Panc1 (cell line): ENCODE results near the gene GFY. TPM values are rescaled to one million over a fixed set of nuclear protein-coding genes. Genes with fewer than 3 reads are reported as not detected.

Source experiments
- ATAC-seq: fragments of 200-7000 bp; cut with Tn5 transposase; 2 replicates; pipeline ENCODE4 v1.9.1; 2020; ENCODE audit warnings: mild to moderate bottlenecking, moderate library complexity
- BruUV-seq: library from RNA; stranded (reverse); fragments of 400-500 nt; replicated peaks from 2 replicates; lab custom pipeline; 2021; lab: Mats Ljungman, UMichigan
- CTCF ChIA-PET: fragments of 300-600 bp; sonication (Branson Sonifier 250); formaldehyde crosslinking; loops from one replicate; lab custom pipeline; 2022; ENCODE audit warnings: antibody characterized with exemption; lab: Charles Lee
- POLR2A ChIA-PET: fragments of 300-600 bp; sonication (Branson Sonifier 250); formaldehyde crosslinking; loops from one replicate; lab custom pipeline; 2022; ENCODE audit warnings: antibody characterized with exemption; lab: Charles Lee
- DNase-seq: peaks from one replicate; pipeline ENCODE4 v3.0.0-alpha.2; 2010; ENCODE audit warnings: low read depth, low spot score
- H3K27ac ChIP-seq: 2 replicates; pipeline ENCODE4 v1.5.1; 2011; ENCODE audit warnings: mild to moderate bottlenecking, low read length, inconsistent platforms
- H3K27me3 ChIP-seq: fragments of 200-500 bp; sonication (Bioruptor generic); 2 replicates; pipeline ENCODE4 v1.6.0; 2014; ENCODE audit warnings: low read length, inconsistent platforms; ENCODE audit not compliant: control insufficient read depth, insufficient read depth
- H3K36me3 ChIP-seq: fragments of 200-500 bp; sonication (Bioruptor generic); 2 replicates; pipeline ENCODE4 v1.5.1; 2014; ENCODE audit warnings: inconsistent platforms, mild to moderate bottlenecking, low read length, moderate library complexity; ENCODE audit not compliant: control insufficient read depth, insufficient read depth
- H3K4me1 ChIP-seq: 2 replicates; pipeline ENCODE4 v1.5.1; 2011; ENCODE audit warnings: inconsistent platforms, mild to moderate bottlenecking, low read length, moderate library complexity; ENCODE audit not compliant: control insufficient read depth, insufficient read depth
- H3K4me3 ChIP-seq, 2 experiments: 2 replicates each; pipeline ENCODE4 v1.5.1; 2011 to 2012; ENCODE audit warnings: low read depth in 2 of 2, low read length in 2 of 2, mild to moderate bottlenecking in 2 of 2, inconsistent platforms in 1 of 2, moderate library complexity in 1 of 2
- H3K9me3 ChIP-seq: fragments of 200-500 bp; sonication (Bioruptor generic); 2 replicates; pipeline ENCODE4 v1.5.1; 2014; ENCODE audit warnings: low read depth, mild to moderate bottlenecking, inconsistent platforms, low read length, moderate library complexity; ENCODE audit not compliant: control insufficient read depth, insufficient read depth
- CTCF ChIP-seq: fragments of 450-650 bp; IDR thresholded peaks from 2 replicates; pipeline ENCODE4 v1.5.1; 2017; ENCODE audit warnings: mild to moderate bottlenecking
- POLR2AphosphoS5 ChIP-seq: IDR thresholded peaks from 2 replicates; pipeline ENCODE4 v1.6.1; 2012; ENCODE audit warnings: mild to moderate bottlenecking, low read depth, low read length, moderate library complexity
- REST ChIP-seq, 2 experiments: IDR thresholded peaks; 2 replicates each; pipeline ENCODE4 v1.6.1; 2011 to 2012; ENCODE audit warnings: low read depth in 2 of 2, control low read depth in 1 of 2, low read length in 1 of 2, mild to moderate bottlenecking in 1 of 2, moderate library complexity in 1 of 2; ENCODE audit not compliant: insufficient read depth in 1 of 2
- SIN3A ChIP-seq: IDR thresholded peaks from 2 replicates; pipeline ENCODE4 v1.6.1; 2012; ENCODE audit warnings: low read depth, mild to moderate bottlenecking, low read length, moderate library complexity, borderline replicate concordance; ENCODE audit not compliant: insufficient read depth
- TCF7L2 ChIP-seq: IDR thresholded peaks from 2 replicates; pipeline ENCODE4 v1.6.1; 2011; ENCODE audit warnings: mild to moderate bottlenecking, low read depth, low read length, inconsistent platforms
- in situ Hi-C: cut with HindIII; loops from 2 replicates; pipeline ENCODE4 v1.10.0; 2016; ENCODE audit warnings: low sequenced_read_pairs, low pct_unique_long_range_greater_than_20kb
- intact Hi-C: fragments of 100-400 bp; cut with micrococcal nuclease; formaldehyde crosslinking; loops from one replicate; pipeline ENCODE4 v1.10.0; 2022; ENCODE audit not compliant: unreplicated experiment
- total RNA-seq: library from RNA; stranded (reverse); gene quantifications from one replicate; pipeline ENCODE4 v1.2.1, GENCODE V29; 2021; ENCODE audit not compliant: unreplicated experiment

Gene GFY
- total RNA-seq, 1 experiment from 2014 or later: not detected

- H3K27me3 ChIP-seq: no peaks in the 10 kb centered on the region
- no peaks in the 10 kb centered on the region for H3K36me3 ChIP-seq
- H3K4me1 ChIP-seq: no peaks in the 10 kb centered on the region
- TF ChIP-seq REST (IDR thresholded peaks at IDR 0.05; ENCODE audit: insufficient read depth in 1 of 2, low read depth in 2 of 2, low read length in 1 of 2): no peak
- no peak overlapping the region for H3K27ac ChIP-seq
- in situ Hi-C loops: no loop called here
- H3K9me3 ChIP-seq: no peaks in the 10 kb centered on the region
- no peak overlapping the region for H3K4me3 ChIP-seq
- CTCF ChIA-PET: no interaction called here
- intact Hi-C loops: no loop called here
- BruUV-seq: no TSS peak
- DNase-seq (no peak), ATAC-seq (no peak)
- POLR2A ChIA-PET: no interaction called here
These were observed 10.9 kb upstream of the GFY start for GRCh38 chr19:49414256-49414655.

GRCh38 chr19:49415102-49415809 lies 9.9 kb upstream of the GFY start:
- intact Hi-C loops: no loop called here
- Histone ChIP-seq H3K9me3 (no peaks in the 10 kb centered on the region), H3K4me3 (no peak overlapping the region), H3K27me3 (no peaks in the 10 kb centered on the region), H3K4me1 (no peaks in the 10 kb centered on the region), H3K36me3 (no peaks in the 10 kb centered on the region), H3K27ac (no peak overlapping the region)
- in situ Hi-C loops: no loop called here
- DNase-seq (no peak), ATAC-seq (no peak)
- ChIA-PET CTCF (no interaction called here), POLR2A (no interaction called here)
- no TSS peak for BruUV-seq
- no peak for TF ChIP-seq SIN3A
- TF ChIP-seq POLR2AphosphoS5: no peak
- no peak for TF ChIP-seq CTCF
- TF ChIP-seq REST (IDR thresholded peaks at IDR 0.05; ENCODE audit: insufficient read depth in 1 of 2, low read depth in 2 of 2, low read length in 1 of 2): no peak
- TF ChIP-seq TCF7L2: no peak
